ENCODE data around the gene HAPLN3.

The HAPLN3 gene

DNA sequence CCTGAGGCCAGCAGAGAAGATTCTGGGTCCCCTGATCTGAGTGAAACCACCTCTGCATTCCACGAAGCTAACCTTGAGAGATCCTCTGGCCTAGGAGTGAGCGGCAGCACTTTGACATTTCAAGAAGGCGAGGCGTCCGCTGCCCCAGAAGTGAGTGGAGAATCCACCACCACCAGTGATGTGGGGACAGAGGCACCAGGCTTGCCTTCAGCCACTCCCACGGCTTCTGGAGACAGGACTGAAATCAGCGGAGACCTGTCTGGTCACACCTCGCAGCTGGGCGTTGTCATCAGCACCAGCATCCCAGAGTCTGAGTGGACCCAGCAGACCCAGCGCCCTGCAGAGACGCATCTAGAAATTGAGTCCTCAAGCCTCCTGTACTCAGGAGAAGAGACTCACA is 36.4 kb downstream of the HAPLN3 start:
- DNase-seq = no peak

DNA sequence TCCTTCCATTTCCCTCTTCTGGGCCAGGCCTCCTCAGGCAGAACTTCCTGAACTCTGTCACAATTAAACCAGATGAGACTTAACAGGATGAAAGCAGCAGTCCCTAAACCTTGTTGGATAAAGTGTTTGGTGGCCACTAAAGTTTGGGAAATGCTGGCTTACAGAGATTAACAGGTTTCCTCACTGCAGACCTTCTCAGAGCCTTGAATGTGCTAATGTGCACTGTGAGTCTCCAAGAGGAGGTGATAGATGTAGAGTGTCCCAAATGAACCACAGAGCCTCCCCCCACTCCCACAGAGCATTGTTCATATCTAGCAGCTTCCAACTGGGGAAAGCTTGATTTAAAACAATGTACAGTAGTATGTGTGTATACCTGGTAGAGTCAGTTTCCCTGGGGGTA is 42.9 kb downstream of the HAPLN3 start:
- DNase-seq = no peak

DNA sequence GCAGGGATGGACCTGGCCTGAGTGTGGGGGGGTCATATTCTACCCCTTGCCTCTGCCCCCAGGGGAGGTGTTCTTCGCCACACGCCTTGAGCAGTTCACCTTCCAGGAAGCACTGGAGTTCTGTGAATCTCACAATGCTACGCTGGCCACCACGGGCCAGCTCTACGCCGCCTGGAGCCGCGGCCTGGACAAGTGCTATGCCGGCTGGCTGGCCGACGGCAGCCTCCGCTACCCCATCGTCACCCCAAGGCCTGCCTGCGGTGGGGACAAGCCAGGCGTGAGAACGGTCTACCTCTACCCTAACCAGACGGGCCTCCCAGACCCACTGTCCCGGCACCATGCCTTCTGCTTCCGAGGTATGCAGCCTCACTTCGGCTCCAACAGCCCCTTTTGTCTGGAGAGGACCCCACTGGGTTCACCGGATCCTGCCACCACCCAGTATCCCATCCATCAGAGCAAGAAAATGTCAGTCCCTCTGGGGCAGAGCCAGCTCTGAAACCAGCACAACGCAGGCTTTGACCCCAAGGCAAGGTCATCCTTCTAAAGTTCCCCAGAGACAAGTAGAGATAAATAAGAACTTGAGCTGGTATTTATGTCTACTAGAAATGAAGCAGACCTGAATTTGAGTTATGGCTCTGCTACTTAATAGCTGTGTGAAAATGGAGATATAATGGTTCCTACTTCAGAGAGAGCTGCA is 45.8 kb downstream of the HAPLN3 start:
- no peak for DNase-seq

DNA sequence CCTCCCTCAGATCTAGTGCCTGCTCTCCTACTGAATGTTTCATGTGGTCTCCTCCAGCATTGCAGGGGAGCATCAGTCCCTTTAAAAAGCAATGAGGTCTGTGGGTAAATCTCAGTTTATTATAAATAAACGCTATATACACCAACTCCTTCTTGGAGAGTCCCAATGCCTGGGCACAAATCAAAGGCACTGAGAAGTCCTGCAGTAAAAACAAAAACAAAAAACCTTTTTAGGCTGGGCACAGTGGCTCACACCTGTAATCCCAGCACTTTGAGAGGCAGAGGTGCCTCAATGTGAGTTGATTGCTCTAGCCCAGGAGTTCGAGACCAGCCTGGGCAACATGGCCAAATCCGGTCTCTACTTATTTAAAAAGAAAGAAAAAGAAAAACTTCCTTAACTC is 47.1 kb downstream of the HAPLN3 start:
- no peak for DNase-seq

DNA sequence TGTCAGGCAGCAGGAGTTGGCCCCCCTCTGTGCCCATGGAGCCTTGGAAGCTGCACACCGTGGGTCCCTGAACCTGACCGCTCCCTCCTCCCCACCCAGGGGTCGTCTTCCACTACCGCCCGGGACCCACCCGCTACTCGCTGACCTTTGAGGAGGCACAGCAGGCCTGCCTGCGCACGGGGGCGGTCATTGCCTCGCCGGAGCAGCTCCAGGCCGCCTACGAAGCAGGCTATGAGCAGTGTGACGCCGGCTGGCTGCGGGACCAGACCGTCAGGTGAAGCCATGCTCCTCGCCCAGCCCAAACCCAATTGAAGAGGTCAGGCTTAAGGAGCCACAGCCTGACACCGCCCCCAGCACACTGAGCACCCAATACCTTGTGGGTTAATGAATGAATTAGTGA is 48.2 kb downstream of the HAPLN3 start:
- no peak for DNase-seq

DNA sequence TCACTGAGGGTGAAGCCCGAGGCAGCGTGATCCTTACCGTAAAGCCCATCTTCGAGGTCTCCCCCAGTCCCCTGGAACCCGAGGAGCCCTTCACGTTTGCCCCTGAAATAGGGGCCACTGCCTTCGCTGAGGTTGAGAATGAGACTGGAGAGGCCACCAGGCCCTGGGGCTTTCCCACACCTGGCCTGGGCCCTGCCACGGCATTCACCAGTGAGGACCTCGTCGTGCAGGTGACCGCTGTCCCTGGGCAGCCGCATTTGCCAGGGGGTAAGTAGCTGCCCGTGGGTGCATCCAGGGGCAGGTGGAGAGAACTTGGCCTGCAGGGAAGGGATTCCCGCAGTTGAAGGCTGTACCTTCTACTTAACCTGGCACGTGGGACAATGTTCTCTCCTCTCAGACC is 49.7 kb downstream of the HAPLN3 start:
- DNase-seq = no peak

DNA sequence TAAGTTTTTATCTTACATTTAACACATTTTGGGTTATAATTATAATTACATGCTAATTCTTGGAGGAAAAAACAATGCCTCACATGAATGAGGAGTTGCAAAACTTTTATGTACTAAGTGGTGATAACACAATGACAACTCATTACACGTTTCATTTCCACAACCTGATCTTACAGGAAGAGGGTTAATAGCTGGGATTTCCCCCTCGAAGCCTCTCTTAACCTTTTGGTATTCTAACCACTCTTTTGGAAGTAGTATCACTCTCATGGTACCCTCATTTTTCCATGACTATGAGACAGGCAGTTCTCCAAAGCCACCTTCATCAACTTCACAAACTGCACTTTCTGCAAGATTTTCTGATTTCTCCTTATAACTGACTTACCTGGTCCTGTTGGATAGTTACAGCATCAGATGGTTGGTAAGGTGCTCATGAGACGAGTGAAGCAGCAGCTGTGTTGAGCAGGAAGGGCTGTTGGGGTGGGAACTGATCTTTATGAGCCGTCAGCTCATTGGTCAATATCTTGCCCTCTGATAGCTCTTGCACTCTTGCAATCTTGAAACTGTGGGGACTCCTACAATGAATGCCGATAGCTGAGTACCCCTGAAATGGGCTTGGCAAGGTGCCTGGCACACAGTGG is 50.5 kb downstream of the HAPLN3 start:
- no peak for DNase-seq

DNA sequence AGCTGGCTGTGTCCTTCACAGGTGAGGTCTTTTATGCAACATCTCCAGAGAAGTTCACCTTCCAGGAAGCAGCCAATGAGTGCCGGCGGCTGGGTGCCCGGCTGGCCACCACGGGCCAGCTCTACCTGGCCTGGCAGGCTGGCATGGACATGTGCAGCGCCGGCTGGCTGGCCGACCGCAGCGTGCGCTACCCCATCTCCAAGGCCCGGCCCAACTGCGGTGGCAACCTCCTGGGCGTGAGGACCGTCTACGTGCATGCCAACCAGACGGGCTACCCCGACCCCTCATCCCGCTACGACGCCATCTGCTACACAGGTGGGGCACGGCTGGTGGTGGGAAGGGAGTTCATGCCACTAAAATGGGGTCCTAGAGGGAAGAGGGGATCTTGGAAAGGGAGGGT is 52.0 kb downstream of the HAPLN3 start:
- DNase-seq = no peak

DNA sequence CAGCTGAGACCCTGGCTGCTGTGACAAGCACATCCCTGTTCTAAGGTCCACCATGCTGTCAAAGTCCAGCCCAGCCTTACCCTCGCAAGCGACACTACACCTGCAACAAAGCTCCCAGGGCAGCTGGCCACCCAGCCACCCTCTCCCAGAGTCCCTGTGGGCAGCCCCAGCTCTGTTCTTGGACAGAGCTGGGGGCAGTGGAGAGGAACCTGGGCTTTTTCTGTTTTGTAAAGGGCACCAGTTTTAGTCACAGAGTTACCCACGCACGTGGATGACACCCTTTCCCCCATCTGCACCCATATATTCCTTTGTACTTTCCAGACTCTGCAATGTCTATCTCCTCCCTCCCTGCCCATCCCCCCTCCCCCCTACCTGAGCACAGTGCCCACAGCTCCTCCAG is 53.2 kb downstream of the HAPLN3 start:
- no peak for DNase-seq

DNA sequence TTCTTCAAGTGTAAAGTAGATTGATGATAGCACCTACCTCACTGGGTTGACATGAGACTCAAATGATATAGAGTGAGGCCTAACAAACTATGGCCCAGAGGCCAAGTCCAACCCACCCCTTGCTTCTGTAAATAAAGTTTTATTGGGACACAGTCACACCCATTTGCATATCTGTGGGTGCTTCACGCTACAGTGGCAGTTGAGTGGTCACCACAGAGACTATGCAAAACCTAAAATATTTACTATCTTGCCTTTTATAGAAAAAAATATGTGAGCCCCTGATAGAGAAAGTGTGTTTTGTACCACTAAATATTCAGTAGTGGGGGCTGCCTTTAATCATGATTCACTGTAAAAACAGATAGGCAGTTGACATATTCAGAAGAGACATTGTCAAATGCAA is 54.1 kb downstream of the HAPLN3 start:
- no peak for DNase-seq

DNA sequence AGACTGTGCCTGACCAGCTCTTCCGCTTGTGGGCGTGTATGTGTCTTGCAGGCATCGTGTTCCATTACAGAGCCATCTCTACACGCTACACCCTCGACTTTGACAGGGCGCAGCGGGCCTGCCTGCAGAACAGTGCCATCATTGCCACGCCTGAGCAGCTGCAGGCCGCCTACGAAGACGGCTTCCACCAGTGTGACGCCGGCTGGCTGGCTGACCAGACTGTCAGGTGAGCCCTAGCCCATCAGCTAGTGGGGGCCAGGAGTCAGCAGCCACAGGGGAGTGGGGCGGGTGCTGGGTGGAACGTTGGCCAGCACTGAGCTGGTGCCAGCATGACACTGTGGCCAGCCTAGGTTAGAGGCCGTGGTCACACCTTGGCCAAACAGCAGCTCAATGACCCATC is 55.4 kb downstream of the HAPLN3 start:
- no peak for DNase-seq

DNA sequence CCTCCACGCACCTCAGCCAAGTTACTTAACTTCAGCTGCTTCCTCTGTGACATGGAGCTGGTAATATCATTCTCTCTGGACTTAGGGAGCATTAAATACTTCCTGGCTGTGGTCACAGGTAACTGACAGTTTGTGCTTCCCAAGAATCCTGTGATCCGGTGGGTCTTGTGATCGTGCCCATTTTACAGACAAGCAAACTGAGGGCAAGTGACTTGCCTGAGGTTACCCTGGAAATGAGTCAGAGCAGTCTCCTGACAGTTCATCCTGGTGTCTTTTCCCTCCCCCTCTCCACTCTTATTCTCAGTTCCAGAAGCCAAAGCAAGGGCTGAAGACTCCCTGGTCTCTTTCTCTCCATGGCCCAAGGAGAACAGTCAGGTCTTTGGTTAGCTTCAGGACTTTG is 56.2 kb downstream of the HAPLN3 start:
- DNase-seq = no peak

DNA sequence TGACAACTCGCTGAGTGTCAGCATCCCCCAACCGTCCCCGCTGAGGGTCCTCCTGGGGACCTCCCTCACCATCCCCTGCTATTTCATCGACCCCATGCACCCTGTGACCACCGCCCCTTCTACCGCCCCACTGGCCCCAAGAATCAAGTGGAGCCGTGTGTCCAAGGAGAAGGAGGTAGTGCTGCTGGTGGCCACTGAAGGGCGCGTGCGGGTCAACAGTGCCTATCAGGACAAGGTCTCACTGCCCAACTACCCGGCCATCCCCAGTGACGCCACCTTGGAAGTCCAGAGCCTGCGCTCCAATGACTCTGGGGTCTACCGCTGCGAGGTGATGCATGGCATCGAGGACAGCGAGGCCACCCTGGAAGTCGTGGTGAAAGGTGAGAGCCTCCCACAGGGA is 56.7 kb downstream of the HAPLN3 start:
- DNase-seq = no peak

DNA sequence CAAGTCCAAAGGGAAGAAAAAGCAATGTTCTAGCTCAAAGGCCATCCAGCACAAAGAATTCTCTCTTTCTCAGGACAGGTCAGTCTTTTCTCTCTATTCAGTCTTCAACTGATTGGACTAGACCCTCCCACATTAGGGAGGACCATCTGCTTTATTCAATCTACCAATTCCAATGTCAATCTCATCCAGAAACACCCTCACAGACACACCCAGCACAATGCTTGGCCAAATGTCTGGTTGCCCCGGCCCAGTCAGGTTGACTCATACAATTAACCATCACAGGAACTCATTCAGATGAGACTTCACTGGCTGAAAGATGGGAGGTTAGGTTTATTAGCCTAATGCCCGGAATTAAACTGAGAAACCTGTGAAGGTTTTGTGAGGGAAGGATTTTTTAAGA is 59.7 kb downstream of the HAPLN3 start:
- DNase-seq = no peak

DNA sequence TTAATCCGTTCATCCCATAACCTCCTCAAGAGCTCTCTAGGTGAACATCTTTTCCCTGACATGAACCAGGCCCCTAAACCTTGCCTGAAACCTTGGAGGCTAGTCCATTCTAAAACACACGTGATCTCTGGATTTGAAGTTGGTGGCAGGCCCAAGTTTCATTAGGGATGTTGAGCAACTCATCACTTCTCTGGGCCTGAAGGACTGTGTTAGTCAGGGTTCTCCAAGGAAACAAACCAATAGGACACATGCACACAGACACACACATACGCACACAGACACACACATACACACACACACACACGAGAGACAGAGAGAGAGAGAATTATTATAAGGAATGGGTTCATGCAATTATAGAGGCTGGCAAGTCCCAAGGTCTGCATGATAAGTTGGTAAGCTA is 60.2 kb downstream of the HAPLN3 start:
- DNase-seq = no peak

DNA sequence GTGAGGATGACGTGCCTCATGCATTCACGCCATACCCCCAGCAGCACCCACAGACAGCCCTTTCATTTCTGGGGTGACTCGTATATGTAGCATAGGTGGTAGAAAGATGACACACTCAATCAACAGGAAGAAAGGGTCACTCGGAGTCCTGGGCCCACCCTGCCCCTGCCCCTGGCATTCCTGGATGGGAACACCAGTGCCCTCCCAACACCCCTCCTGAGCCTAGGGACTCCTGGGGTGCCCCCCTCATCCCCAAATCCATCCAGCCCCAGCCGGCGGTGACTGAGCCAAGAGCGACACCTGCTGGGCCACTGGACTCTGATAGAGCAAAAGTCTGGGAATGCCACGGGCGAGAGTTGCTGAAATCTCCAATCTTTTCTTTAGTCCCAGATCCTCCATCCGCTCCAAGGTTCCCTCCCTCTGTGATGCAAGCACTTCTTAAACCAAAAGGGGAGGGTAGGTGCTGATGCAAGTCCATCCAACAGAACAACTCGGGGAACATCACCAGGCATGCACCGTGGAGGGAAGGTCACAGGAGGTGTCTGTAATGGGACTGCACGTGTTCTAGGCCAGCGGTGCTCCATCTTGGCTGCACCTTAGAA is 61.0 kb downstream of the HAPLN3 start:
- no peak for DNase-seq

DNA sequence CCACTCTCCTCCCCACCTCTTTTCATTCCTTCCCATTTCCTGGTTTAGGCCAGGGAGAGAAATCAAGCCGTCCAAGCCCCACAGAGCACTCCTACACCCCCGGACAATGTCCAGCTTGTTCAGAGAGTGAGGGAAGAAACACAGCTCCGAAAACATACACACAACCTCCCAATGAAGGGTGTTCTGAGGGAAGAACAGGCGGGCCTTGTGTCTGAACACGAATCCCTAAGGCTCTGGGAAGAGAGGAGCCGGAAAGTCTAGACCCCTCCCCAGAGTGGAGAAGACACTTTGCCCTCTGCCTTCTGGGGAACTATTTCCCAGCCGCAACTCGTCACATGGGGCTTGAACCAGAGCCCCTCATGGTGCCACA is 61.6 kb downstream of the HAPLN3 start:
- DNase-seq = no peak

DNA sequence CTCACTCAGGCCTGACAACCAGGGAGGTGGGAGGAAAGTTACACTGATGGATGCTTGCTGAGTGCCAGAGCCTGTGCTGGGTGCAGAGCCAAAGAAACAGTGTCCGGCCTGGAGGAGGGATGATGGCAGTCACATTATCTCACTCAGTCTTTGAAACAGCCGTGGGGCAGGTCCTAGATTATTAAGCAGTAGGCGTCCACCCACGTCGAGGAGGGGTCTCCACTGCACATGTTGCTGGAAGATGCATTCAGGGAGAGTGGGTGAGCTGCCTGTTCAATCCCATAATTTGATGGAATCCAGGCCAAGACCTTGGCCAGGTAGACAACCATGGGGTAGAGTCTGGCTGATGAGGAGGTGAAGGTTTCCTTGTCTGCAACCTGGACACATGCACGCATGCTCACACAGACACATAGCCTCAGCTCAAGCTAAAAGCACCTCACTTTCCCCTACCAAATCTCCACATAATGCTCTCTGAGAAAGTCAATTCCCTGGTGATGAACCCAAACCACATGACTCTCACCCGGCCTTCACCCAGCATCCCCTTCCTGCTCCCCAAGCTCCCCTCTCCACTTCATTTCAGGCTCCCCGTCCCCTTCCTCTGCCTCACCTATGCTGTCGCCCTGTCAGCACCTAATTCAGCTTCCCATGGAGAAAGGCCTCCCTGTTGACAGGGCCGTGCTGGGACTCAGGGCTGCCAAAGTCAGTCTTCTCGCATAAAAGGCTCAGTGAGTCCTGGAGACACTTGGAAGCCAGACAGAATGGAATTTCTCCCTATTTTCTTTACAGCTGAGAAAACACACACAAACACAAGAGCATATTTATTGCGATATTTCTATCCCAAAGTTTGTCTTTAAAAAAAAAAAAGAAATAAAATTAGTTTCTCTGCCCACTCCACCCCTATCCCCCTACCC is 62.3 kb downstream of the HAPLN3 start:
- DNase-seq = no peak

DNA sequence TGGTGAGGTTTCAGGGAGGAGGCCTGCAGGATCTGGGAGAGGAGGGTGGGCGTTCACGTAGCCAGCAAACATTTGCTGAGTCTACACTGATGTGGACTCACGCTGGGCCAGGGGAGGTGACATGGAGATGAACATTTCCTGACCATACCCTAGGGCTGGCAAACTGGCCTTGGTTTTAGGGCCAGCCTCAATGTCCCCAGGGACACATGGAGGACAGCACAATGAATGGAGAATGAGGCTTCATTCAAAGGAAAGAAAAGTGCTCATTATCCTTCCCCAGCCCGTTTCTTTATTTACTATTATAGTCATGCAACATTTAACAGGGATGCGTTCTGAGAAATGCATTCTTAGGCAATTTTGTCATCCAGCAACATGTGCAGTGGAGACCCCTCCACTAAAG is 65.3 kb downstream of the HAPLN3 start:
- no peak for DNase-seq

DNA sequence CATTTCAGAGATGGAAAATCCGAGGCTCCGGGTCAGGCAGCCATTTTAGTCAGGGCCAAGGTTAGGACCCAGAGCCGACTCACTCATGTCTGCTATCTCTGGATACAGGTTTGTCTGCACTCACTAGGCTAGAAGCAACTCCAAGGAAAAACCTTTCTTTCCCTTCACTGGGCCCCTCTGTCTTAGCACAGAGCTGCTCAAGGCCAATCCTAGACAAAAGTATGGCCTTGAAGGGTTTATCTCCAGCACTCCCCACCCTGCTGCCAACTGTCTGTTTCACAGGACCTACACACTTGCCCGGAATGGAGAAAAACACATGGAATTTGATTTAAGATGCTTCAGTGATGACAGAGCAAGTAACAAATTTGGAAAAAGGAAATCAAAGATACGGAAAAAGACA is 66.6 kb downstream of the HAPLN3 start:
- no peak for DNase-seq
